Left renal pelvis (tissue), 4 donors: ENCODE data around the gene CRBN. TPM values are rescaled to one million over a fixed set of nuclear protein-coding genes. Genes with fewer than 3 reads are reported as not detected.

Experiments
- DNase-seq, 4 donors: peaks; one replicate each; pipeline ENCODE4 v3.0.0-alpha.2; 2013; ENCODE audit warnings: low read depth in 4 of 4, low spot score in 3 of 4
- polyA plus RNA-seq, 4 donors: library from polyadenylated mRNA; unstranded; fragments of 120-200 nt; gene quantifications; one replicate each; pipeline ENCODE4 v1.2.1, GENCODE V29; 2013; ENCODE audit not compliant: insufficient read length in 4 of 4

Gene CRBN
- 10 to 100 TPM; 58.8 to 76.5 (median 68.2) TPM for polyA plus RNA-seq

- DNase-seq: peak; percentile 68 to 72 (median 71)
These were observed at the start of gene CRBN for GRCh38 chr3:3179407-3180094. TSS of gene CRBN (minus strand) at chr3:3179691. CDS start at chr3:3179687, 4 bp downstream.

- DNase-seq: no peak
These were observed 48.1 kb upstream of the CRBN start for GRCh38 chr3:3227640-3228039.

- DNase-seq: no peak
These were observed 42.0 kb upstream of the CRBN start for GRCh38 chr3:3221528-3221927.

GRCh38 chr3:3216401-3216800 is 36.9 kb upstream of the CRBN start:
- DNase-seq: no peak

- DNase-seq: no peak
These were observed 33.4 kb upstream of the CRBN start for GRCh38 chr3:3212781-3213440.

- no peak for DNase-seq
These were observed 30.2 kb upstream of the CRBN start for GRCh38 chr3:3209714-3210113.

GRCh38 chr3:3209057-3209456 is 29.6 kb upstream of the CRBN start:
- no peak for DNase-seq

- DNase-seq: no peak
These were observed 22.1 kb upstream of the CRBN start for GRCh38 chr3:3201611-3202010.

GRCh38 chr3:3200632-3201212 is 21.2 kb upstream of the CRBN start:
- peak; percentile 21 to 57 (median 47) for DNase-seq

GRCh38 chr3:3199306-3199705 is 19.8 kb upstream of the CRBN start:
- no peak for DNase-seq

GRCh38 chr3:3196148-3196861 is 16.8 kb upstream of the CRBN start:
- DNase-seq: no peak

GRCh38 chr3:3194861-3195260 is 15.4 kb upstream of the CRBN start:
- no peak for DNase-seq

GRCh38 chr3:3192286-3192675 is 12.8 kb upstream of the CRBN start:
- no peak for DNase-seq

- DNase-seq: no peak
These were observed 12.3 kb upstream of the CRBN start for GRCh38 chr3:3191675-3192285.

- DNase-seq: no peak
These were observed 10.5 kb upstream of the CRBN start for GRCh38 chr3:3189961-3190360.

- DNase-seq: no peak
These were observed 9.7 kb upstream of the CRBN start for GRCh38 chr3:3189102-3189727.

GRCh38 chr3:3184876-3185275 is 5.4 kb upstream of the CRBN start:
- no peak for DNase-seq

GRCh38 chr3:3180456-3180855 is 965 bp upstream of the CRBN start:
- DNase-seq: no peak

GRCh38 chr3:3178498-3179328 is 778 bp downstream of the CRBN start:
- DNase-seq: no peak
